WTC11 (cell line): ENCODE results near the gene WDR26.

Source experiments
- ATF1 ChIP-seq: sonication (generic); formaldehyde crosslinking; IDR thresholded peaks from 2 replicates; pipeline ENCODE4 v1.8.1; 2023; ENCODE audit warnings: mild to moderate bottlenecking, moderate library complexity, missing genetic modification reagents
- ELF4 ChIP-seq: sonication (generic); formaldehyde crosslinking; IDR thresholded peaks from 2 replicates; pipeline ENCODE4 v1.8.1; 2022; ENCODE audit warnings: low read depth, mild to moderate bottlenecking, moderate library complexity, missing genetic modification reagents
- FOXK1 ChIP-seq: sonication (generic); formaldehyde crosslinking; IDR thresholded peaks from 2 replicates; pipeline ENCODE4 v1.8.0; 2022; ENCODE audit warnings: mild to moderate bottlenecking, moderate library complexity, missing genetic modification reagents
- GTF2I ChIP-seq: fragments of 250-450 bp; sonication (Bioruptor Pico); conservative IDR thresholded peaks from 2 replicates; pipeline ENCODE4 v1.4.0; 2021; ENCODE audit warnings: mild to moderate bottlenecking
- HMGA2 ChIP-seq: fragments of 250-450 bp; sonication (Bioruptor Pico); IDR thresholded peaks from 2 replicates; pipeline ENCODE4 v1.4.0; 2021; ENCODE audit warnings: mild to moderate bottlenecking, moderate library complexity
- NFYB ChIP-seq: sonication (generic); formaldehyde crosslinking; conservative IDR thresholded peaks from 2 replicates; pipeline ENCODE4 v1.8.0; 2022; ENCODE audit warnings: low read depth, missing genetic modification reagents
- ZNF121 ChIP-seq: sonication (generic); formaldehyde crosslinking; IDR thresholded peaks from 2 replicates; pipeline ENCODE4 v1.8.0; 2023; ENCODE audit warnings: missing genetic modification reagents
- ZNF416 ChIP-seq: fragments of 250-450 bp; sonication (Bioruptor Pico); IDR thresholded peaks from 2 replicates; pipeline ENCODE4 v1.9.0; 2021; ENCODE audit warnings: mild to moderate bottlenecking, inconsistent platforms
- TF ChIP-seq, protein P1 (sequence below): sonication (generic); formaldehyde crosslinking; IDR thresholded peaks from 2 replicates; pipeline ENCODE4 v1.8.1; 2023; ENCODE audit warnings: mild to moderate bottlenecking, missing genetic modification reagents, moderate library complexity
- TF ChIP-seq, protein P2 (sequence below): fragments of 200-600 bp; IDR thresholded peaks from 2 replicates; pipeline ENCODE4 v1.8.0; 2022; ENCODE audit warnings: antibody characterized with exemption
- TF ChIP-seq, protein P3 (sequence below): fragments of 250-450 bp; sonication (Bioruptor Pico); IDR thresholded peaks from 2 replicates; pipeline ENCODE4 v1.9.0; 2021; ENCODE audit warnings: mild to moderate bottlenecking
- TF ChIP-seq, protein P4 (sequence below): sonication (generic); formaldehyde crosslinking; IDR thresholded peaks from 2 replicates; pipeline ENCODE4 v1.8.0; 2022; ENCODE audit warnings: mild to moderate bottlenecking, missing genetic modification reagents
- TF ChIP-seq, protein P5 (sequence below): sonication (generic); formaldehyde crosslinking; IDR thresholded peaks from 2 replicates; pipeline ENCODE4 v1.8.0; 2022; ENCODE audit warnings: mild to moderate bottlenecking, missing genetic modification reagents

DNA sequence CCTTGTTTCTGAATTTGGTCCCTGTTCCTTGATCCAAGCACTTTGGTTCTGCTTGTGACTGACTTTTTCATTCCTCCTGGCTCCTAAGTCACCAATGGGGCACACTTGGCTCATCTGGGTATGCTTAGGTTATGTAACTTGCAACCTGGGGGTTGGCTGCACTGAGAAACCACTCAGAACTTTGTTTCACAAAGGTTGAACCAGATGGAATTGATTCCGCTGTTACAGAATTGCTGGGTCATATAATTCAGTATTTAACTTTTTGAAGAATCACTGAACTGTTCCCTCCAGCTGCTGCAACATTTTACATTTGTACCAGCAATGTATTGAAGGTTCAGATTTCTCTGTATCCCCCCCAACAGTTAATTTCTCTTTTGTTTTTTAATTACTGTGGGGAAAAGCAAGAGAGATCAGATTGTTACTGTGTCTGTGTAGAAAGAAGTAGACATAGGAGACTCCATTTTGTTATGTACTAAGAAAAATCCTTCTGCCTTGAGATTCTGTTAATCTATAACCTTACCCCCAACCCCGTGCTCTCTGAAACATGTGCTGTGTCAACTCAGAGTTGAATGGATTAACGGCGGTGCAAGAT lies 95.1 kb downstream of the WDR26 start:
- TF ChIP-seq, protein P1, sequence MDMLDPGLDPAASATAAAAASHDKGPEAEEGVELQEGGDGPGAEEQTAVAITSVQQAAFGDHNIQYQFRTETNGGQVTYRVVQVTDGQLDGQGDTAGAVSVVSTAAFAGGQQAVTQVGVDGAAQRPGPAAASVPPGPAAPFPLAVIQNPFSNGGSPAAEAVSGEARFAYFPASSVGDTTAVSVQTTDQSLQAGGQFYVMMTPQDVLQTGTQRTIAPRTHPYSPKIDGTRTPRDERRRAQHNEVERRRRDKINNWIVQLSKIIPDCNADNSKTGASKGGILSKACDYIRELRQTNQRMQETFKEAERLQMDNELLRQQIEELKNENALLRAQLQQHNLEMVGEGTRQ (CRISPR knock-in tag), result no peak
- TF ChIP-seq HMGA2 (CRISPR knock-in tag) (no peak), ATF1 (no peak), ZNF121 (CRISPR knock-in tag) (no peak), FOXK1 (CRISPR knock-in tag) (no peak), ELF4 (CRISPR knock-in tag) (no peak), ZNF416 (CRISPR knock-in tag) (no peak), NFYB (CRISPR knock-in tag) (no peak), GTF2I (CRISPR knock-in tag) (no peak)
- TF ChIP-seq, protein P2, sequence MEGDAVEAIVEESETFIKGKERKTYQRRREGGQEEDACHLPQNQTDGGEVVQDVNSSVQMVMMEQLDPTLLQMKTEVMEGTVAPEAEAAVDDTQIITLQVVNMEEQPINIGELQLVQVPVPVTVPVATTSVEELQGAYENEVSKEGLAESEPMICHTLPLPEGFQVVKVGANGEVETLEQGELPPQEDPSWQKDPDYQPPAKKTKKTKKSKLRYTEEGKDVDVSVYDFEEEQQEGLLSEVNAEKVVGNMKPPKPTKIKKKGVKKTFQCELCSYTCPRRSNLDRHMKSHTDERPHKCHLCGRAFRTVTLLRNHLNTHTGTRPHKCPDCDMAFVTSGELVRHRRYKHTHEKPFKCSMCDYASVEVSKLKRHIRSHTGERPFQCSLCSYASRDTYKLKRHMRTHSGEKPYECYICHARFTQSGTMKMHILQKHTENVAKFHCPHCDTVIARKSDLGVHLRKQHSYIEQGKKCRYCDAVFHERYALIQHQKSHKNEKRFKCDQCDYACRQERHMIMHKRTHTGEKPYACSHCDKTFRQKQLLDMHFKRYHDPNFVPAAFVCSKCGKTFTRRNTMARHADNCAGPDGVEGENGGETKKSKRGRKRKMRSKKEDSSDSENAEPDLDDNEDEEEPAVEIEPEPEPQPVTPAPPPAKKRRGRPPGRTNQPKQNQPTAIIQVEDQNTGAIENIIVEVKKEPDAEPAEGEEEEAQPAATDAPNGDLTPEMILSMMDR, result no peak
- TF ChIP-seq, protein P3, sequence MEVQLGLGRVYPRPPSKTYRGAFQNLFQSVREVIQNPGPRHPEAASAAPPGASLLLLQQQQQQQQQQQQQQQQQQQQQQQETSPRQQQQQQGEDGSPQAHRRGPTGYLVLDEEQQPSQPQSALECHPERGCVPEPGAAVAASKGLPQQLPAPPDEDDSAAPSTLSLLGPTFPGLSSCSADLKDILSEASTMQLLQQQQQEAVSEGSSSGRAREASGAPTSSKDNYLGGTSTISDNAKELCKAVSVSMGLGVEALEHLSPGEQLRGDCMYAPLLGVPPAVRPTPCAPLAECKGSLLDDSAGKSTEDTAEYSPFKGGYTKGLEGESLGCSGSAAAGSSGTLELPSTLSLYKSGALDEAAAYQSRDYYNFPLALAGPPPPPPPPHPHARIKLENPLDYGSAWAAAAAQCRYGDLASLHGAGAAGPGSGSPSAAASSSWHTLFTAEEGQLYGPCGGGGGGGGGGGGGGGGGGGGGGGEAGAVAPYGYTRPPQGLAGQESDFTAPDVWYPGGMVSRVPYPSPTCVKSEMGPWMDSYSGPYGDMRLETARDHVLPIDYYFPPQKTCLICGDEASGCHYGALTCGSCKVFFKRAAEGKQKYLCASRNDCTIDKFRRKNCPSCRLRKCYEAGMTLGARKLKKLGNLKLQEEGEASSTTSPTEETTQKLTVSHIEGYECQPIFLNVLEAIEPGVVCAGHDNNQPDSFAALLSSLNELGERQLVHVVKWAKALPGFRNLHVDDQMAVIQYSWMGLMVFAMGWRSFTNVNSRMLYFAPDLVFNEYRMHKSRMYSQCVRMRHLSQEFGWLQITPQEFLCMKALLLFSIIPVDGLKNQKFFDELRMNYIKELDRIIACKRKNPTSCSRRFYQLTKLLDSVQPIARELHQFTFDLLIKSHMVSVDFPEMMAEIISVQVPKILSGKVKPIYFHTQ (CRISPR knock-in tag), result no peak
- TF ChIP-seq, protein P4, sequence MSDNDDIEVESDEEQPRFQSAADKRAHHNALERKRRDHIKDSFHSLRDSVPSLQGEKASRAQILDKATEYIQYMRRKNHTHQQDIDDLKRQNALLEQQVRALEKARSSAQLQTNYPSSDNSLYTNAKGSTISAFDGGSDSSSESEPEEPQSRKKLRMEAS (CRISPR knock-in tag), result no peak
- TF ChIP-seq, protein P5, sequence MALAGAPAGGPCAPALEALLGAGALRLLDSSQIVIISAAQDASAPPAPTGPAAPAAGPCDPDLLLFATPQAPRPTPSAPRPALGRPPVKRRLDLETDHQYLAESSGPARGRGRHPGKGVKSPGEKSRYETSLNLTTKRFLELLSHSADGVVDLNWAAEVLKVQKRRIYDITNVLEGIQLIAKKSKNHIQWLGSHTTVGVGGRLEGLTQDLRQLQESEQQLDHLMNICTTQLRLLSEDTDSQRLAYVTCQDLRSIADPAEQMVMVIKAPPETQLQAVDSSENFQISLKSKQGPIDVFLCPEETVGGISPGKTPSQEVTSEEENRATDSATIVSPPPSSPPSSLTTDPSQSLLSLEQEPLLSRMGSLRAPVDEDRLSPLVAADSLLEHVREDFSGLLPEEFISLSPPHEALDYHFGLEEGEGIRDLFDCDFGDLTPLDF, result no peak
